ENCODE data around the gene GAL3ST1. TPM values are rescaled to one million over a fixed set of nuclear protein-coding genes. Genes with fewer than 3 reads are reported as not detected.

The GAL3ST1 gene
- total RNA-seq, 1 experiment from 2014 or later: 2.1 TPM

GRCh38 chr22:30575859-30576258 is 1.4 kb upstream of the GAL3ST1 start:
- H4K20me1 ChIP-seq (ENCODE audit: insufficient read depth): no peaks in the 10 kb centered on the region
- DNase-seq (ENCODE audit: low read depth, low spot score): no peak
- intact Hi-C loops (cut with micrococcal nuclease): no loop called here
- no peak overlapping the region for H3K9ac ChIP-seq (ENCODE audit: low read length)
- POLR2A ChIA-PET: no interaction called here
- H2AFZ ChIP-seq (ENCODE audit: low read depth, low read length, poor library complexity, severe bottlenecking): no peak overlapping the region
- TF ChIP-seq ZFX (IDR thresholded peaks at IDR 0.05) (no peak), POLR2AphosphoS5 (IDR thresholded peaks at IDR 0.05; ENCODE audit: low read depth, low read length) (no peak), SRF (IDR thresholded peaks at IDR 0.05; ENCODE audit: low read depth) (no peak), ATF3 (IDR thresholded peaks at IDR 0.05) (no peak), ZBTB33 (IDR thresholded peaks at IDR 0.05; ENCODE audit: extremely low read depth, insufficient replicate concordance, low read length) (no peak), TCF7L2 (IDR thresholded peaks at IDR 0.05; ENCODE audit: borderline replicate concordance, extremely low read depth, insufficient read depth, insufficient read length) (no peak), EGR1 (IDR thresholded peaks at IDR 0.05; ENCODE audit: low read depth) (no peak), CTCF (IDR thresholded peaks at IDR 0.05 in 2 of 3, conservative IDR thresholded peaks at IDR 0.05 in 1 of 3; ENCODE audit: borderline replicate concordance in 1 of 3, insufficient read depth in 1 of 3, low read depth in 2 of 3, low read length in 2 of 3) (no peak), CEBPB (IDR thresholded peaks at IDR 0.05; ENCODE audit: low read depth) (no peak), SIN3A (IDR thresholded peaks at IDR 0.05; ENCODE audit: low read depth) (no peak), POLR2A (IDR thresholded peaks at IDR 0.05; ENCODE audit: borderline replicate concordance, extremely low read depth, insufficient read depth, insufficient read length) (no peak), SP1 (IDR thresholded peaks at IDR 0.05; ENCODE audit: low read depth) (no peak)
- H3K4me2 ChIP-seq (ENCODE audit: low read length): no peak overlapping the region
- H3K36me3 ChIP-seq (ENCODE audit: control insufficient read depth in 1 of 2, insufficient read depth in 2 of 2, low read length in 2 of 2): peaks cover 33 to 48% of the 10 kb centered on the region in 2 experiments; a peak in 3 of 4 replicates
- H3K4me3 ChIP-seq (replicated peaks in 1 of 2; ENCODE audit: low read depth in 1 of 2, low read length in 2 of 2): no peak overlapping the region
- BruUV-seq (replicated peaks): no TSS peak
- H3K27ac ChIP-seq (ENCODE audit: low read depth, low read length): no peak overlapping the region
- no peak for ATAC-seq
- peaks cover 6 to 22% of the 10 kb centered on the region in 2 experiments; a peak in 3 of 4 replicates for H3K4me1 ChIP-seq (ENCODE audit: control insufficient read depth in 1 of 2, insufficient read depth in 2 of 2, low read length in 2 of 2)
- H3K79me2 ChIP-seq (ENCODE audit: insufficient read depth, low read length): no peaks in the 10 kb centered on the region
- RAD21 ChIA-PET (ENCODE audit: low non-redundant PET in 1 of 2, low total read pairs in 2 of 2, uncharacterized antibody in 2 of 2, unreplicated experiment in 2 of 2): no interaction called here
- no peaks in the 10 kb centered on the region for H3K9me3 ChIP-seq (ENCODE audit: control insufficient read depth in 1 of 2, insufficient read depth in 1 of 2, low read depth in 1 of 2, low read length in 2 of 2)
- no peaks in the 10 kb centered on the region for H3K27me3 ChIP-seq (ENCODE audit: insufficient read depth, low read length)
- no peaks in the 10 kb centered on the region for H3K9me2 ChIP-seq (ENCODE audit: insufficient read depth)
- CTCF ChIA-PET: no interaction called here
